Kidney capillary endothelial cell (primary cell): ENCODE results near the gene NOD2.
A peak's percentile ranks its signal among the peaks of the same experiment; 100 is the strongest.

Experiments
- DNase-seq: peaks from one replicate; pipeline ENCODE4 v3.0.0-alpha.2; 2018; ENCODE audit warnings: low spot score

Gene NOD2

DNA sequence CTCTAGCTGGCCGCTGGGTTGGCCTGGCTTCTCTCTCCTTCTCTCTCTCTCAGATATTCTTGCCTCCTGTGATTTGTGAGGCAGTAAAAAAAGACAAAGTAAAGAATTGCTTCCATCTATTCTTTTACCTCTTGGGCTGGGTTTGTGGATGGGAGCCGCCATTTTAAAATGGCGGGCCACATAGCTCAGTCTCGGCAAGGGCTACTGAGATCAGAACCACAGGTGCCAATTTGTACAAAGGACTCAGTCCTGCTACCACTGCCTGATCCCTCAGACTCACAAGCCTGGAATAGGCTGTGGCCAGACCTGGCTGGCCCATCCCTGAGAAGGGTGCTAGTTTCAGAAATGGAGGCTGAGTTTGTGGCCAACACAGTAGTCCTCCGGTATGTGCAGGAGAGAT lies 24.1 kb downstream of the NOD2 start:
- no peak for DNase-seq

DNA sequence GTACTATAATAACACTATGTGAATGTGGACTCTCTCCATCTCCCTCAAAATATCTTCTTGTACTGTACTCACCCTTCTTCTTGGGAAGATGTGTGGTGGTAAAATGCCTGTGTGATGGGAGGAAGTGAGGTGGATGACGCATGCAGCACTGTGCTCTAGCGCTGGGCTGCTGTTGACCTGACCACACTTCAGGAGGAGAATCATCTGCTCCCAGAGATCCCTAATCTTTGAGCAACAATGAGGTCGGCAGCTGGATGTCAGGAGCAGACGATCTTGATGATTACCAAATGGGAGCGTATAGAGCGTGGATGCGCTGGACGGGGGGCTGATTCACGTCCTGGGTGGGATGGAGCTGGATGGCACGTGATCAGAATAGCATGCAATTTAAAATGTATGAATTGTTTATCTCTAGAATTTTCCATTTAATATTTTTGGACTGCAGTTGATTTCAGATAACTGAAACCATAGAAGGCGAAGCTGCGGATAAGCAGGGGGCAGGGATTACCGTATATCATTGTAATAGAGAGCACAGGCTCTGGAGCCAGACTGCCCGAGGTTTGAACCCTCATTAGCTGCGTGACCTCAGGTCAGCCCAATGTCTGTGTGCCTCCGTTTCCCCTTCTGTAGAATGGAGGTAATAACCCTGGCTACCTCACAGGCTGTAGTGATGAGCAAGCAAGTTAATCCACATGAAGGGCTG lies 24.8 kb downstream of the NOD2 start:
- no peak for DNase-seq

DNA sequence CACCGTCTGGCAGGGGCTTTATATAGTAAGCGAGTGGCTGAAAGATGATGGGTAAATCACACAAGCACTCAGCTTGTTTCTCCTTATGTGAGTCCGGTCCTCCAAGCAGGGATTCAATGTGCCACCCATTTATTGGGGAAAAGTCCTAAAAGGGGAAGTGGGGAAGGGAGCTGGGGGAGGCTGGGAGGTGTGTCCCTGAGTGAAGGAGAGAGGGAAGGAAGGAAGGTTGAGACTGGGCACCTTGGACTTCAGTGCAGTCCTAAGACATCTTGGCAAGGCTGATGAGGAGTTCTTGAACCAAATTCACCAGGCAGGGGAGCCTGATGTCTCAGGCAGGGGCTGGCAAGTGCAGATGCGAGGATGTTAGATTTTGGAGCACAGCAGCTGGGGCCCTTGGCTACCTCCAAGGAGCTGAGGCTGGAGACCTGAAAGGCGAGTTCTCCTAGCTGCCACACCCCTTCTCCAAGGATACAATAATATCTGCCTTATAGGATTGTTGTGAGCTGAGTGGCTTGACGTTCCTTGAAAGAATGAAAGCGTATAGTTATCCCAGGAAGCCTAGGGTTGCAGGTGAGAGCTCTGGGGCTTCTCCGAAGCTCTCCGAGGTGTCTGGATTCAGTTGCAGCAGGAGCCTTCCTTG lies 25.5 kb downstream of the NOD2 start:
- DNase-seq = no peak

DNA sequence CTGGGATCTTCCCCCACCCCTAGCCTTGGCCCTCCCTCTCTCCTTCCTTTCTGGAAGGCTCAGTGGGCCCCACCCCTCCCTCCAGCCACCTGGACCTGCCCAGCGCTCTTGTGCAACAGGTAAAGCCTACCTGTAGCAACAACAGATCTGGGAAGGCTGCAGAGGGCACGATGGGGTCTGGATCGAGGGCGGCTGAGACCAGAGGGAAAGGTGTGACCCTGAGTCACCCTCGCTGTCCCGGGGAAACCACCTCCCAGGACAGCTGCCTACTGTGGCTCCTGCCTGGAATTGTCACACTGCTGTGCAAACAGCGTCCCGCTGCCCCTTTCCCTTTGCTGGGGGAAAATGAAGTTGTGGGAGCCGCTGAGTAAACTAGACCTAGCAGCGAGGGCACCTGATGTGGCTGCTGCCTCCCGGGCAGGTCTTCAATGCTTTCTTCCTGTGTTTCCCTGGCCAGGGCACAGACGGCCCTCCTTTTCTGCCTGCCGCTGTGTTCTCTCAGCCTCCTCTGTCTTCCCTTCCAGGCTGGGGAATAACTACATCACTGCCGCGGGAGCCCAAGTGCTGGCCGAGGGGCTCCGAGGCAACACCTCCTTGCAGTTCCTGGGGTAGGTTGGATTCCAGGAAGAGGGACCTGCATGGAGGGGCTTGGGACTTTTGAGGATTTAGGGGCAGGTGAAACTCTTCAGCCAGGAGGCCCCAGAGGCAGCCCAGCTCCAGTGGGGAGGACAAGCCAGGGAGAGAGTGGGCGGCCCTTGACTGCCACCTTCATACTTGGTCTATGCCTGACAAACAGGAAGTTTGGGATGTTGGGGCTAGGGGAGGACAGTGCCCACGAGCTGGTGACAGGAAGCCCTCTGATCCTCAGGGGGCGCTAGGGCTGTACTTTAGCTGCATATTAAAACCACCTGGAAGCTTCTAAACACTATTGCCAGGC lies 26.3 kb downstream of the NOD2 start:
- no peak for DNase-seq

DNA sequence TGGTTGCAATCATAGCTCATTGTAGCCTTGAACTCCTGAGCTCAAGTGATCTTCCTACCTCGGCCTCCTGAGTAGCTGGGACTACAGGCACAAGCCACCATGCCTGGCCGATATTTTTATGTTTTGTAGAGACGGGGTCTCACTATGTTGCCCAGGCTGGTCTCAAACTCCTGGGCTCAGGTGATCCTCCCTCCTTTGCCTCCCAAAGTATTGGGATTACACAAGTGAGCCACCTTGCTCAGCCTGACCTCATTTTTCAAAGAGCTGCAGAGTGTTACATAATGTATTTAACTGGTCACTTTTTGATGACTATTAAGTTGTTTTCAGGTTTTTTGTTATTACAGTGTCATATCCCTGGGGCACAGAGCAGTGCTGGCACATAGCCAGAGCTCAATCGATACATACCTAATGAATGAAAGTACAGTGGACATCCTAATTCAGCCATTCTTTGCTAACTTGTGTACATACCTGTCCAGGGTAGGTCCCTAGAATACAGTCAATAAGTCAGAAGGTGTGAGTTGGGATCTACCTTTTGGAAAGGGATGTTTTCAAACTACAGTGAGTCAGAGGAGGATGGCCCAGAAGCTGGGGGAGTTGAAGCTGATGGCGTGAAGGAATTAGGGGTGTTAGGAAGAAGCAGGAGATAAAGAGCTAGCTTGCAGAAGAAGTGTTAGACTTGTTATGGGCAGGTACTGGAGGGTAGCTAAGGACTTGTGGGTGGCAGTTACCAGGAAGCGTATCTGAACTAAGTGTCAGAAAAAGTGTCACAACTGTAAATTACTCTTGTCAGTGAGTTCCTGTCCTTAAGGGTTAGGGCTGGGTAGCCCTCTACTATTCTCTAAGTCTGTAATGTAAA lies 28.4 kb downstream of the NOD2 start:
- no peak for DNase-seq

DNA sequence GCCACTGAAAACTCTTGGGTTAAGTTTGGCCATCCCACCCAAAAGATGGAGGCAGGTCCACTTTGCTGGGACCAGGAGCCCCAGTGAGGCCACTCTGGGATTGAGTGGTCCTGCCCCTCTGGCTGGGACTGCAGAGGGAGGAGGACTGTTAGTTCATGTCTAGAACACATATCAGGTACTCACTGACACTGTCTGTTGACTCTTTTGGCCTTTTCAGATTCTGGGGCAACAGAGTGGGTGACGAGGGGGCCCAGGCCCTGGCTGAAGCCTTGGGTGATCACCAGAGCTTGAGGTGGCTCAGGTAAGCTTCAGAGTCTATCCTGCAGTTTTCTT lies 29.0 kb downstream of the NOD2 start:
- no peak for DNase-seq

DNA sequence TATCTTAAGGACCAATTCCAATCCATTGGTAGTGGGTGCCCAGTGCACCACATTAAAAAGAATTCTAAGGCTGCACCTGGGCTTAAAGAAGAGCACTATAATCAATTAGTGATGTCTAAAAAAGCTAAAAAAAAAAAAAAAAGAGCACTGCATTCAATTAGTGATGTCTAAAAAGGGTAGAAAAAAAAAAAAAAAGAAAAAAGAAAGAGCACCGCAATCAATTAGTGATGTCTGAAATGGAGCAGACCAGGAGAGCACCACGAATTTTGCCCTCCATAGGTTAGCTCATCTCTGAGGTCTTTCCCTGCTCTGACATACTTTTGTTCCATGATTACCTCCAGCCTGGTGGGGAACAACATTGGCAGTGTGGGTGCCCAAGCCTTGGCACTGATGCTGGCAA lies 29.6 kb downstream of the NOD2 start:
- DNase-seq = no peak

DNA sequence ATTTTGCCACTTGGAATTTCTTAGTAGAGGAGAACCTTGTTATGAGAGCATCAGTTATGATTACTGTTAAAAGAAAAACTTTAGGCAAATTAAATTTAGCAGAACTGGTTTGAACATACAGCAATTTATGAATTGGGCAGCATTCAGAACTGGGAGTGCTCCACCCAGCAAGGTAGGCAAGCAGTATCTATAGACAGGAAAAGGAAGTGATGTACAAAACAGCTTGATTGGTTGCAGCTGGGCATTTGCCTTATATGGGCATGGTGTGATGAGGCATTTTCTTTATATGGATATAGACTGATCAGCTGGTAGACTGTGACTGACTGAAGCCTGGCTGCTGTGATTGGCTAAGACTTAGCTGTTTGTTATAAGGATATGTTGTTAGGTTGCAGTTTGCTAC lies 30.9 kb downstream of the NOD2 start:
- no peak for DNase-seq

DNA sequence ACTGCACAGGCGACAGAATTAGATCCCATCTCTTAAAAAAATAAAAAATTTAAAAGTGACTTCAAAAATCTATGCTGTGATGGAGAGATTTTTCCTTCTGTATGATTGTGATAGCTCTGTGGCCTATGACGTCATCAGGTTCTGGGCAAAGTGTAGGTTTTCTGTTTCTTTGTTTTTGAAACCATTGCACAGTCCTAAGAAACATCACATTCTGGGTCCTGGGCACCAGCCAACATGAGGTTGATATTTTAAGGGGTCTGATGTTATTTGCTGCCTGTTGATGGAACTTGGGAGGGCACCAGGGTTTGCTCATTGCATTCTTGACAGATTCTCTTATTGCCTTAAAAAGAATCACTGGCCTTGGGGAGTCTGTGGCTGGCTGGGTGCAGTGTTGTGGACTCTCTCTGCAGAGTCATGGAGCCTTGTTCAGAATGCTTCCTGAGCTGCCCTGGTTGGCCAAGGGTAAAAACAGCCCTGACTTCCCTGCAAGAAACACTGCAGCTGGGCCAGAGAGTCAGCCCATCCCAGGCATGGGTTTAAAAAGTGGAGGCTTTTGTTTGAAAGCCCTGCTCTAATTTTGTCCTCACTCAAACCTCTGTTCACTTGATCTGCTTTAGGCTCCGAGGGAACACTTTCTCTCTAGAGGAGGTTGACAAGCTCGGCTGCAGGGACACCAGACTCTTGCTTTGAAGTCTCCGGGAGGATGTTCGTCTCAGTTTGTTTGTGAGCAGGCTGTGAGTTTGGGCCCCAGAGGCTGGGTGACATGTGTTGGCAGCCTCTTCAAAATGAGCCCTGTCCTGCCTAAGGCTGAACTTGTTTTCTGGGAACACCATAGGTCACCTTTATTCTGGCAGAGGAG lies 38.0 kb downstream of the NOD2 start:
- DNase-seq = no peak

DNA sequence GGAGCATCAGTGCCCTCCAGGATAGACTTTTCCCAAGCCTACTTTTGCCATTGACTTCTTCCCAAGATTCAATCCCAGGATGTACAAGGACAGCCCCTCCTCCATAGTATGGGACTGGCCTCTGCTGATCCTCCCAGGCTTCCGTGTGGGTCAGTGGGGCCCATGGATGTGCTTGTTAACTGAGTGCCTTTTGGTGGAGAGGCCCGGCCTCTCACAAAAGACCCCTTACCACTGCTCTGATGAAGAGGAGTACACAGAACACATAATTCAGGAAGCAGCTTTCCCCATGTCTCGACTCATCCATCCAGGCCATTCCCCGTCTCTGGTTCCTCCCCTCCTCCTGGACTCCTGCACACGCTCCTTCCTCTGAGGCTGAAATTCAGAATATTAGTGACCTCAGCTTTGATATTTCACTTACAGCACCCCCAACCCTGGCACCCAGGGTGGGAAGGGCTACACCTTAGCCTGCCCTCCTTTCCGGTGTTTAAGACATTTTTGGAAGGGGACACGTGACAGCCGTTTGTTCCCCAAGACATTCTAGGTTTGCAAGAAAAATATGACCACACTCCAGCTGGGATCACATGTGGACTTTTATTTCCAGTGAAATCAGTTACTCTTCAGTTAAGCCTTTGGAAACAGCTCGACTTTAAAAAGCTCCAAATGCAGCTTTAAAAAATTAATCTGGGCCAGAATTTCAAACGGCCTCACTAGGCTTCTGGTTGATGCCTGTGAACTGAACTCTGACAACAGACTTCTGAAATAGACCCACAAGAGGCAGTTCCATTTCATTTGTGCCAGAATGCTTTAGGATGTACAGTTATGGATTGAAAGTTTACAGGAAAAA lies 38.8 kb downstream of the NOD2 start:
- no peak for DNase-seq

DNA sequence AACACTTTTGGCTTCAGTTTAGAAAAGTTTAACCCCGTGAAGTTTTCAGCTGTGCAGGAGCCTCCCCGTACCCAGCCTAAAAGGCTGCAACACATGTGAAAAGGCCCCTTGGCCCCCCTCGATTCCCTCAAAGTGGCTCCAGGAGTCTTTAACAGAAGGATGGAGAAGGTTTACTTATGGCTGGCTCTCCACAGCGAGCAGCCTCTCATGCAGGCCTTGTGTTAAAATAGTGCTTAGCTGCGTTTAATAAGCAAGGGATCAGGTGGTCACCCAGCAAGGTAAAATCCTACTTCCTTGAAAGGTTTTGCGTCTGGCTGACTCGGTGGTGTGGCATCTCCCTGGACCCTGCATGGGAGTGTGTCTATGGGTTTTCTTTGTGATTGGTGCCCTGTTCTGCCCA lies 40.1 kb downstream of the NOD2 start:
- no peak for DNase-seq

DNA sequence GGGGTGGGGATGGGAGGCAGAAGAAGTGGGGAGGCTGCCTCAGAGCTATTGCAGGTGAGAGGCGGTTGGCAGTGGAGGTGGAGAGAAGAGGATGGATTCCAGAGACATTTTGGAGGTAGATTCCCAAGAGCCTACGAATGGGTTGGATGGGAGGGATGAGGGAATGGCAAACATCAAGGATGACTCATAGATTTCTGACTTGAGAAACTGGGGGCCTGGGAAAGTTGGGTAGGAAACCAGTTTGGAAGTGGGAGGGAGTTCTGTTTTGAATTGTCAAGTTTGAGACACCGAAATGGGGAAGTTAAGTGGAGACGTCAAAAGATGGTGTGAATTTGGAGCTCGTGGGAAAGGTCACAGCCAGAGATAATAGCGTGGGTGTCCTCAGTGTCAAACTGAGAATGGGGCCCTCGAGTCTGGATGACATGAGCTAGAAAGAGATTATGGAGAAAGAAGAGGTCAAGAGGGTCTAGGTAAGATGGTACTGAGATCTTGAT lies 42.3 kb downstream of the NOD2 start:
- no peak for DNase-seq

DNA sequence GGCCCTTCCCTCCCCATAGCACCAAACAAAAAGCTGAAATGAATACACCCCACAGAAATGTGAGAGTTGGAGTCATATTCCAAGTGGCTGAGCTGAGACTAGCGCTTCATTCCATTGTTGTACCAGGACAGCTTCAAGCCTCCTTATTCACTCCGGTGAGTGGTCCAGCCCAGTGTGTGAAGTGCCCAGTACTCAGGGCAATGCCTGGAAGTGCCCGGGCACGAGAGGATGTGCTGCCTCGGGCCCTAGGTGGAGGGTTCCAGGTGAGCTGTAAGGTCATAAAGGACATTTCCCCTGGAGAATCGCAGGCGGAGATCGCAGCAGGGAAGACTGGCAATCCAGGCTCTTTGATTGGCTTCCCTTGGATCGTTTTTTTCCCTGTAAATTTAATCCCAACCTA lies 43.0 kb downstream of the NOD2 start:
- DNase-seq = no peak

DNA sequence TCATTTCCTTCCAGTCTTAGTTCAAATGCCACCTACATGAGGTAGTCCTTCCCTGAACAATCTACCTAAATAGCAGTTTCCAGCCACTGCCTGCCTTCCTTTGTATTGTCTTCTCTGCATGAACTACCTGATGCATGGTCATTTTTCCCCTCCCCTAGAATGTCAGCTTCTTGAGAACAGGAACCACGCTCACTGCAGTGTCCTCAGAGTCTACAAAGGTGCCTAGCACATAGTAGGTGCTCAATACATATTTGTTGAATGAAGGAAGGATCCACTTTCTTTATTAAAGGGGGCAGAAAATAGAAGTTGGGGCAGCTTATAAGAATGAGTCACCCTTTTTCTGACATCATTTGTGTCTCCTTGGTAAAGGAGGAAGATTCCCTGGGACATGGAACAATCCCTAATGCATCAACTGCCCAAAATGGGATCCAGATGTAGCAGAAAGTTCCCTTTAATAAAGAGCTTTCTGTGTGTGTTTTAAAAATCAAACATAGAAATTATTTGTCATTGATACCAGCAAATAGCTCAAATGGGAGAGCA lies 44.1 kb downstream of the NOD2 start:
- DNase-seq = no peak

DNA sequence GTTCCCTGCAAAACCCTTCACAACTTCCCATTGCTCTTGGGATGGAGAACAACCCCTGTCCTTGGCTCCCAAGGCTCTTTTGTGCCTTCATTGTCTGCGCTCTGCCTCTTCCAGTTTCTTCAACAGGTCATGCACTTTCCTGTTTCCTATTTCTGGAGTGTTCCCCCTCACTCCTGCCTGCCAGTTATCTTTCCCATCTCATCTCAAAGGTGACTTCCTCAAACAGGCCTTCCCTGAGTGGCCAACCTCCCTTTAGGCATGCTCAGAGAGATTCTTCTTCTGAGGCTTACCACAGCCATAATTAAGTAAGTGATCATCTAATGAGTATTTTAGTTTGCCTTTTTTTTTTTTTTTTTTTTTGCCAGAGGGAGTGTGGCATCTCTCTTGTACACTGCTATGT lies 45.6 kb downstream of the NOD2 start:
- DNase-seq = no peak

DNA sequence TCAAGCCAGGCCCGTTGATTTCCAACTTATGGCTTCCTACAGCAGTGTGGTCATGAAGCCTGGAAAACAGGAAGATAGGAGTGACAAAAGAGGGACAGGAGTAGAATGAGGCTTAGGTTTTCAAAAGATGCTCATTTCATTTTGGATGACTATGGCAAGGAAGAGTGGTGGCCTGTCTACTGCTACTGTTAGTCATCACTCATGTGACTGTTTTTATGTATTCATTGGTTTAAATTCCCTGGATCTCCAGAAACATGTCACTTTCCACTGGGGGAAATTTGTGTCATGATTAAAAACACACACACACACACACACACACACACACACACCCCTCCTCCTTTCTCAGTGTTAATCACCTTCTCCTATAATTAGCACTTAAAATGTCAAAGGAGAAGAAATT lies 47.3 kb downstream of the NOD2 start:
- no peak for DNase-seq

DNA sequence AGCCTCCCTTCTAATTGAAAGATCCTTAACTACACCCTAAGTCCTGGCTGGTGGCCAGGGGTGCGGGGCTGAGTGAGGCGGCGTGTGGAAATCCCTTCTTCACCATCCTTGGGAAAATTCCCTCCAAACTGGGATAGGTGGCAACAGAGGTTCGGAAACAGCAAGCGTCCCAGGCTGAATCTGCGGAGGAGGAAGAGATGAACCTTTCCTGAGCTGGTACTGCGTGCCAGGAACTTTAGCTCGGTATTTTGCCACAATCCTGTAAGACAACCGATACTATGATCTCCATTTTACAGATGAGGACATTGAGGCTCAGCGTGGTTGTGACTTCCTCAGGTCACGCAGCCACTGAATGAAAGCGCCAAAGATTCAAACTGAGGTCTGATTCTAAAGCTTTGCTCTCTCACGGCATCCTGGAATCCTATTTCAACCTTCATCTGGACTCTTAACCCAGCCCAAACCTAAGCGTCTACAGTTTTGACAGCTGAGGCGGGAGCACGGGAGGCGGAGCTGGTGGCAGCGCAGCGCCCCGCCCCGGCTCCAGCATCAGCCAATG lies 47.9 kb downstream of the NOD2 start:
- no peak for DNase-seq

DNA sequence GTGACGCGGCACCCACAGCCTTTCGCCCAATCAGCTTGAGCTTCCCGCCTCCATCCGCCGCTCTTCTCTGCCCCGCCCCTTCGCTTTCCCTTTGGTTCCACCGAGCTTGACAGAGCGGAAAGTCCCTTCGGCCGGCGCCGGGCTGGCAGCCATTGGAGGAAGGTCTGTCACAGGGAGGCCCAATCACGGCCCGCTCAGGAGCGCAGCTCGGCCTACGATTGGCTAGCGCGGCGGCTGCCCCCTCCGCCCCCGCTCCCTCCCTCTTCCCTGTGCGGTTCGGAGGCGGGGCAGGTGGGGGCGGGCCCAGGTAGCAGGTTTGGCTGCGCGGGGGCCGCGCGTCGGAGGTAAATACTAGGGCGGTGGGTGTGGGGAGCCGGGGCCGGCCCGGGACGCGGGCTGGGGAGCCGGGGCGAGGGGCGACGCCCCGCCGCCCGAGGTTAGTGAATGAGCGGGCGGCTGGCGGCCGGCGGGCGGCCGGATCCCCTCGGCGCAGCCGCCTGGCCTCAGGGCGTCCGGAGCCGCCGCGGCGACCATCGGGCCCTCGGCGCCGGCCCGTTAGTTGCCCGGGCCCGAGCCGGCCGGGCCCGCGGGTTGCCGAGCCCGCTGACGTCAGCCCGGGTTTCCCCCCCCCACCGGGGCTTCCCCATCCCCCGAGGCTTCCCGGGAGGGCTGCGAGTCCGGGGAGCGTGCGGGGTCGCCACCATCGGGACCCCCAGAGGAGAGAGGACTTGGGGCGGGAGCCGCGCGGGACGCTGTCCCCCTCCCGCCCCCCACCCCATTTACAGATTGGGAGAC lies 48.6 kb downstream of the NOD2 start, which contains the start of gene CYLD:
Gene CYLD, plus strand, starts transcription at position 306 of the 795 bp plus-strand sequence. CDS start 7,613 bp downstream, outside the sequence.
- DNase-seq = peak; percentile 98
